Muscle of leg (tissue), 11 donors: ENCODE results near the gene CBLL1. TPM values are rescaled to one million over a fixed set of nuclear protein-coding genes. Genes with fewer than 3 reads are reported as not detected.

Experiments used
- DNase-seq: peaks from one replicate; pipeline ENCODE4 v3.0.0; 2013
- H3K27ac ChIP-seq: one replicate; pipeline ENCODE4 v1.5.1; 2013; ENCODE audit warnings: mild to moderate bottlenecking, low read length, control low read depth
- H3K27me3 ChIP-seq: one replicate; pipeline ENCODE4 v1.6.1; 2013; ENCODE audit warnings: low read length; ENCODE audit not compliant: control insufficient read depth, insufficient read depth
- H3K36me3 ChIP-seq: one replicate; pipeline ENCODE4 v1.6.1; 2013; ENCODE audit warnings: low read length; ENCODE audit not compliant: control insufficient read depth, insufficient read depth
- H3K4me1 ChIP-seq: one replicate; pipeline ENCODE4 v1.6.1; 2013; ENCODE audit warnings: low read length; ENCODE audit not compliant: control insufficient read depth, insufficient read depth
- H3K4me3 ChIP-seq: one replicate; pipeline ENCODE4 v1.5.1; 2013; ENCODE audit warnings: low read length, control low read depth
- H3K9me3 ChIP-seq: replicated peaks from 2 replicates; pipeline ENCODE4 v1.6.1; 2013; ENCODE audit warnings: low read depth, low read length; ENCODE audit not compliant: control insufficient read depth
- WGBS: methylation state at CpG from one replicate; pipeline ENCODE4 v1.1.5; 2013; ENCODE audit warnings: missing lambda C conversion rate; ENCODE audit not compliant: insufficient coverage; 5-methylcytosine and 5-hydroxymethylcytosine counted together
- polyA plus RNA-seq, 8 donors: library from polyadenylated mRNA; unstranded; fragments of 120-200 nt; gene quantifications; one replicate each; pipeline versions ENCODE4 v1.2.1 to v1.2.3, GENCODE V29; 2013; ENCODE audit warnings: inconsistent platforms in 1 of 8, low replicate concordance in 1 of 8; ENCODE audit not compliant: insufficient read length in 8 of 8, insufficient read depth in 1 of 8
- total RNA-seq: library from RNA; stranded (reverse); fragments of 120-200 nt; gene quantifications from one replicate; pipeline ENCODE4 v1.2.4, GENCODE V29; 2013

The CBLL1 gene
- total and polyA plus RNA-seq, 9 donors, result 13.9 to 21.2 (median 16.9) TPM

GRCh38 chr7:107708956-107709355 lies 35.0 kb upstream of the CBLL1 start:
- Histone ChIP-seq H3K36me3 (no peaks in the 10 kb centered on the region), H3K4me3 (no peak overlapping the region), H3K27ac (no peak overlapping the region), H3K27me3 (no peaks in the 10 kb centered on the region), H3K9me3 (no peaks in the 10 kb centered on the region), H3K4me1 (no peaks in the 10 kb centered on the region)
- no peak for DNase-seq
- 88% methylated on average over 2 of the region's 2 CpGs for WGBS

GRCh38 chr7:107711301-107711700 lies 32.6 kb upstream of the CBLL1 start:
- Histone ChIP-seq H3K4me1 (no peaks in the 10 kb centered on the region), H3K27me3 (no peaks in the 10 kb centered on the region), H3K27ac (no peak overlapping the region), H3K36me3 (no peaks in the 10 kb centered on the region), H3K9me3 (no peaks in the 10 kb centered on the region), H3K4me3 (no peak overlapping the region)
- WGBS, result no CpG with 5 or more reads among the region's 1 CpG
- no peak for DNase-seq

- Histone ChIP-seq H3K4me1 (no peaks in the 10 kb centered on the region), H3K27me3 (no peaks in the 10 kb centered on the region), H3K27ac (no peak overlapping the region), H3K4me3 (no peak overlapping the region), H3K9me3 (no peaks in the 10 kb centered on the region), H3K36me3 (no peaks in the 10 kb centered on the region)
- no peak for DNase-seq
- WGBS, result no CpG with 5 or more reads among the region's 1 CpG
Observed at GRCh38 chr7:107712025-107712424, 31.9 kb upstream of the CBLL1 start.

GRCh38 chr7:107712896-107713295 lies 31.0 kb upstream of the CBLL1 start:
- WGBS, result no CpG with 5 or more reads among the region's 1 CpG
- no peak for DNase-seq
- H3K27me3 ChIP-seq, result no peaks in the 10 kb centered on the region

DNA sequence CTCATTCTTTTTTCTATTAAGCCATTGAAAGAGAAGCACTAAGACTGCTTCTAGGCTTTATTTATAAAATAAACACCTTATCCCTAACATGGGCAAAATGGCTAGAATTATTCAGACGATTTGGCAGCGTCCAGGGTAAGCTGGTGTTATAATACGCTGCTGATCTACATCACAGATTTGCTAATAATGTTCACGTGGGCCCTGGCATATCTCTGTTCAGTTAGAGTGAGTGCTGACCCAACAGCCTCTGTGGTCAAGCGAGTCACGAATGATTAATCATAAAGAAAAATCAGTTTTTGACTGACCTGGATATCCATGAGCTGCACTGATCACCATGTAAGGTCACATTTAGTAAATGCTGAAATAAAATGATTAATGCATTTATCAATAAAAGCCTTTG lies 28.4 kb upstream of the CBLL1 start:
- no peak for DNase-seq
- Histone ChIP-seq H3K27ac (no peak overlapping the region), H3K9me3 (no peaks in the 10 kb centered on the region), H3K4me3 (no peak overlapping the region), H3K36me3 (no peaks in the 10 kb centered on the region), H3K4me1 (no peaks in the 10 kb centered on the region), H3K27me3 (no peaks in the 10 kb centered on the region)
- WGBS, result 69% methylated on average over 4 of the region's 6 CpGs

More at GRCh38 chr7:107712896-107713295, 31.0 kb upstream of the CBLL1 start:
- Histone ChIP-seq H3K4me3 (no peak overlapping the region), H3K27ac (no peak overlapping the region), H3K36me3 (no peaks in the 10 kb centered on the region), H3K4me1 (no peaks in the 10 kb centered on the region), H3K9me3 (no peaks in the 10 kb centered on the region)

DNA sequence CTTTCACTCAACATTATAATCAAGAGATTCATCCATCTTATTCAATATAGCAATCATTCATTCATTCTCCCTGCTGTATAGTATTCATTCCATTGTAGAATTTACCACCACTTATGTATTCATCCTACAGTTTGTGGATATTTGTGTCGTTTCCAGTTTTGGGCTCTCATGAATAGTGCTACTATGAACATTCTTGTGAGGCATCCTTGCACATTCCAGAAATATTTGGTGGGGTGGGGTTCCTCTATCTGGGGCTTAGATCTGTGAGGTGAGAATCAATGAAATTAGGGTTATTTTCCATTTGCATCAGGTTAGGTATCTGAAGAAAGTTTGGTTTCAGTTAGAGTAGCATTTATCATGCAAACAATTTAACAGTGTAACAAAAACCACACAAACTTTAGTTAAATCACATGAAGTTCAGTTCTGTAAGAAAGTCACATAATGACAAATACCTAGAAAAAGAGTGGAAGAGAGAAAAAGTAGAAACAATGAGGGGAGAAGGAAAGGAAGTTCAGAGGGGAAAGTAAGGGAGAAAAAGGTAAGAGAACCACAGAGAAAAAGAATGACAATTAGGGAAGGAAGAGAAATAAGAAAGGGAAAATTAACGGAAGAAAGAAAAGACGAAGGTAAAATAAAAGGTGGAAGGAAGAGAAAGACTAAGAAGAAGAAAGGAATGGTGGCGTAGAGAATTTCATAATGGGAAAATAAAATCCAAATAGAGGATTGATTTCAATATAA lies 25.3 kb upstream of the CBLL1 start:
- WGBS, result no CpG with 5 or more reads among the region's 4 CpGs
- Histone ChIP-seq H3K36me3 (no peaks in the 10 kb centered on the region), H3K27me3 (no peaks in the 10 kb centered on the region), H3K4me1 (no peaks in the 10 kb centered on the region), H3K27ac (no peak overlapping the region), H3K4me3 (no peak overlapping the region), H3K9me3 (no peaks in the 10 kb centered on the region)
- DNase-seq, result no peak

- no peak for DNase-seq
- Histone ChIP-seq H3K27me3 (no peaks in the 10 kb centered on the region), H3K27ac (no peak overlapping the region), H3K4me3 (no peak overlapping the region), H3K36me3 (no peaks in the 10 kb centered on the region), H3K9me3 (no peaks in the 10 kb centered on the region), H3K4me1 (no peaks in the 10 kb centered on the region)
- WGBS, result no CpG with 5 or more reads among the region's 1 CpG
Observed at GRCh38 chr7:107721286-107721685, 22.7 kb upstream of the CBLL1 start.

GRCh38 chr7:107723255-107723654 lies 20.7 kb upstream of the CBLL1 start:
- no peak overlapping the region for H3K27ac ChIP-seq
- no peaks in the 10 kb centered on the region for H3K4me1 ChIP-seq
- H3K9me3 ChIP-seq, result no peaks in the 10 kb centered on the region
- DNase-seq, result no peak
- H3K36me3 ChIP-seq, result no peaks in the 10 kb centered on the region
- no CpG with 5 or more reads among the region's 2 CpGs for WGBS
- no peak overlapping the region for H3K4me3 ChIP-seq
- H3K27me3 ChIP-seq, result no peaks in the 10 kb centered on the region

GRCh38 chr7:107725138-107725740 lies 18.7 kb upstream of the CBLL1 start:
- no peak overlapping the region for H3K4me3 ChIP-seq
- no peaks in the 10 kb centered on the region for H3K9me3 ChIP-seq
- H3K36me3 ChIP-seq, result no peaks in the 10 kb centered on the region
- H3K4me1 ChIP-seq, result no peaks in the 10 kb centered on the region
- DNase-seq, result peak; percentile 69
- WGBS, result no CpG with 5 or more reads among the region's 4 CpGs
- no peaks in the 10 kb centered on the region for H3K27me3 ChIP-seq
- no peak overlapping the region for H3K27ac ChIP-seq

- Histone ChIP-seq H3K36me3 (no peaks in the 10 kb centered on the region), H3K9me3 (no peaks in the 10 kb centered on the region), H3K4me3 (no peak overlapping the region), H3K27ac (no peak overlapping the region), H3K27me3 (no peaks in the 10 kb centered on the region), H3K4me1 (no peaks in the 10 kb centered on the region)
- no CpG with 5 or more reads among the region's 3 CpGs for WGBS
- no peak for DNase-seq
Observed at GRCh38 chr7:107726356-107727130, 17.4 kb upstream of the CBLL1 start.
